ENCODE results near the gene PAPPA2. TPM values are rescaled to one million over a fixed set of nuclear protein-coding genes. Genes with fewer than 3 reads are reported as not detected.

PAPPA2 gene
- total RNA-seq, 6 donors from 2014 or later: under 0.01 to 2.4 (median 0.45) TPM

- Histone ChIP-seq H3K27me3 (no peaks in the 10 kb centered on the region), H3K4me1 (no peaks in the 10 kb centered on the region), H3K9me3 (no peaks in the 10 kb centered on the region), H3K27ac (no peak overlapping the region), H3K4me3 (no peak overlapping the region), H3K36me3 (no peaks in the 10 kb centered on the region)
- TF ChIP-seq POLR2AphosphoS5 (IDR thresholded peaks at IDR 0.05): no peak
- TF ChIP-seq CTCF (IDR thresholded peaks at IDR 0.05): no peak
- no peak for TF ChIP-seq POLR2A (IDR thresholded peaks at IDR 0.05)
- no peak for TF ChIP-seq EP300 (IDR thresholded peaks at IDR 0.05)
- no peak for DNase-seq
- WGBS, 2 donors: 80% methylated on average over 7 of the region's 7 CpGs
- no peak for ATAC-seq (ENCODE audit: low FRiP score in 2 of 2)
These were observed 304.8 kb downstream of the PAPPA2 start for GRCh38 chr1:176767714-176768136.

- Histone ChIP-seq H3K36me3 (no peaks in the 10 kb centered on the region), H3K4me3 (no peak overlapping the region), H3K9me3 (no peaks in the 10 kb centered on the region), H3K27ac (no peak overlapping the region), H3K27me3 (no peaks in the 10 kb centered on the region), H3K4me1 (no peaks in the 10 kb centered on the region)
- TF ChIP-seq POLR2AphosphoS5 (IDR thresholded peaks at IDR 0.05) (no peak), EP300 (IDR thresholded peaks at IDR 0.05) (no peak)
- ATAC-seq (ENCODE audit: low FRiP score in 2 of 2): no peak
- WGBS, 2 donors: 76 to 85% methylated on average over 4 of the region's 4 CpGs
- DNase-seq: no peak
These were observed 305.6 kb downstream of the PAPPA2 start for GRCh38 chr1:176768532-176768931.

- 80 to 92% methylated on average over 2 of the region's 2 CpGs for WGBS, 2 donors
These were observed 307.1 kb downstream of the PAPPA2 start for GRCh38 chr1:176770066-176770465.

GRCh38 chr1:176773038-176773437 lies 310.1 kb downstream of the PAPPA2 start:
- DNase-seq: no peak

More at GRCh38 chr1:176770066-176770465, 307.1 kb downstream of the PAPPA2 start:
- Histone ChIP-seq H3K27me3 (no peaks in the 10 kb centered on the region), H3K4me1 (no peaks in the 10 kb centered on the region), H3K27ac (no peak overlapping the region), H3K9me3 (no peaks in the 10 kb centered on the region), H3K4me3 (no peak overlapping the region), H3K36me3 (no peaks in the 10 kb centered on the region)
- TF ChIP-seq CTCF (IDR thresholded peaks at IDR 0.05) (no peak), POLR2AphosphoS5 (IDR thresholded peaks at IDR 0.05) (no peak), POLR2A (IDR thresholded peaks at IDR 0.05) (no peak), EP300 (IDR thresholded peaks at IDR 0.05) (no peak)
- ATAC-seq (ENCODE audit: low FRiP score in 2 of 2) (no peak), DNase-seq (no peak)

GRCh38 chr1:176774224-176774623 lies 311.2 kb downstream of the PAPPA2 start:
- H3K27me3 ChIP-seq: no peaks in the 10 kb centered on the region
- H3K4me1 ChIP-seq: no peaks in the 10 kb centered on the region
- no peak overlapping the region for H3K4me3 ChIP-seq
- DNase-seq (no peak), ATAC-seq (ENCODE audit: low FRiP score in 2 of 2) (no peak)
- no peaks in the 10 kb centered on the region for H3K36me3 ChIP-seq
- WGBS, 2 donors: 72 to 77% methylated on average over 4 of the region's 4 CpGs
- no peaks in the 10 kb centered on the region for H3K9me3 ChIP-seq
- no peak overlapping the region for H3K27ac ChIP-seq
- TF ChIP-seq POLR2AphosphoS5 (IDR thresholded peaks at IDR 0.05) (no peak), POLR2A (IDR thresholded peaks at IDR 0.05) (no peak), CTCF (IDR thresholded peaks at IDR 0.05) (no peak), EP300 (IDR thresholded peaks at IDR 0.05) (no peak)

More at GRCh38 chr1:176773038-176773437, 310.1 kb downstream of the PAPPA2 start:
- ATAC-seq (ENCODE audit: low FRiP score in 2 of 2): no peak
- H3K36me3 ChIP-seq: no peaks in the 10 kb centered on the region
- 26 to 29% methylated on average over 4 of the region's 4 CpGs for WGBS, 2 donors
- no peaks in the 10 kb centered on the region for H3K9me3 ChIP-seq
- no peaks in the 10 kb centered on the region for H3K27me3 ChIP-seq
- TF ChIP-seq POLR2A (IDR thresholded peaks at IDR 0.05) (no peak), CTCF (IDR thresholded peaks at IDR 0.05) (no peak), EP300 (IDR thresholded peaks at IDR 0.05) (no peak), POLR2AphosphoS5 (IDR thresholded peaks at IDR 0.05) (no peak)
- H3K27ac ChIP-seq: no peak overlapping the region
- no peak overlapping the region for H3K4me3 ChIP-seq
- H3K4me1 ChIP-seq: no peaks in the 10 kb centered on the region
